ENCODE measurements around the gene ANKRD63.

The ANKRD63 gene

DNA sequence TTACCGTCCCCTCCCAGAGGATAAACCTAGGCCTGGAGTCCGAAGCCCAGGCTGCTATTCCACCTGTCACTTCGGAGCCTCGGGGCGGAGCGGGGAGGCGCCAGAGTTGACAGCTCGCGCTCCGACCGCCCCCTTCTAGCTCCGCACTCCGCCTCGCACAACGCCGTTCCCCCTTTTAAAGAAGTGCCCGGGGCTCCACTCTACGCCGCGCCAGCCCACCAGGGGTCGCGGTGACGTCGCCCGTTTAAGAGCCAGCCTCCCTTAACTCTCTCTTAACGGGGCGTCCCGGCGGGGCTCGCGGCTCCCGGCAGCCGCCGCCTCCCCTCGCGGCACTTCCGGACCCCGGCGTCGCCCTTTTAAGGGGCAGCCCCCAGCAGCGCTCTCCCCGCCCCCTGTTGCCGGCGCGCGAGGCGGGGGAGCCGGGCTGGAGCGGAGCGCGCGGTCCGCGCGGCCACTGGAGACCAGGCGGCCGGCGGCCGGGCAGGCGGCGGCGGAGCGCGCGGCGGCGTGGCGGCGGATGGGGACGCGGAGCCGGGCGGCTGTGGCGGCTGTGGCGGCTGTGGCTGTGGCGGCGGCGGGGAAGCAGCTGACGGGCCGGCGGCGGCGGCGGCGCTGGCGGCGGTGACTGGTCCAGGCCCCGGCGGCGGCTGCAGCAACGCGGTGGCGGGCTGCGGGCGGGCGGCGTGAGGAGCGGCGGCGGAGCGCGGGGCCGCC, 40.5 kb upstream of the ANKRD63 start, which contains the start of gene INAFM2:
TSS of gene INAFM2 (plus strand) at position 454 of the 714 bp plus-strand sequence. CDS start 364 bp downstream, outside the sequence.
- TF ChIP-seq, protein P1, sequence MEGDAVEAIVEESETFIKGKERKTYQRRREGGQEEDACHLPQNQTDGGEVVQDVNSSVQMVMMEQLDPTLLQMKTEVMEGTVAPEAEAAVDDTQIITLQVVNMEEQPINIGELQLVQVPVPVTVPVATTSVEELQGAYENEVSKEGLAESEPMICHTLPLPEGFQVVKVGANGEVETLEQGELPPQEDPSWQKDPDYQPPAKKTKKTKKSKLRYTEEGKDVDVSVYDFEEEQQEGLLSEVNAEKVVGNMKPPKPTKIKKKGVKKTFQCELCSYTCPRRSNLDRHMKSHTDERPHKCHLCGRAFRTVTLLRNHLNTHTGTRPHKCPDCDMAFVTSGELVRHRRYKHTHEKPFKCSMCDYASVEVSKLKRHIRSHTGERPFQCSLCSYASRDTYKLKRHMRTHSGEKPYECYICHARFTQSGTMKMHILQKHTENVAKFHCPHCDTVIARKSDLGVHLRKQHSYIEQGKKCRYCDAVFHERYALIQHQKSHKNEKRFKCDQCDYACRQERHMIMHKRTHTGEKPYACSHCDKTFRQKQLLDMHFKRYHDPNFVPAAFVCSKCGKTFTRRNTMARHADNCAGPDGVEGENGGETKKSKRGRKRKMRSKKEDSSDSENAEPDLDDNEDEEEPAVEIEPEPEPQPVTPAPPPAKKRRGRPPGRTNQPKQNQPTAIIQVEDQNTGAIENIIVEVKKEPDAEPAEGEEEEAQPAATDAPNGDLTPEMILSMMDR (IDR thresholded peaks at IDR 0.05; ENCODE audit: control insufficient read depth, insufficient read depth, low read depth, low read length, missing control alignments): peak; percentile 56
- H3K4me3 ChIP-seq (ENCODE audit: control insufficient read depth, low read depth, low read length): peak within 1 kb of the TSS; percentile 71
- DNase-seq (ENCODE audit: low read depth): peak; percentile 45

DNA sequence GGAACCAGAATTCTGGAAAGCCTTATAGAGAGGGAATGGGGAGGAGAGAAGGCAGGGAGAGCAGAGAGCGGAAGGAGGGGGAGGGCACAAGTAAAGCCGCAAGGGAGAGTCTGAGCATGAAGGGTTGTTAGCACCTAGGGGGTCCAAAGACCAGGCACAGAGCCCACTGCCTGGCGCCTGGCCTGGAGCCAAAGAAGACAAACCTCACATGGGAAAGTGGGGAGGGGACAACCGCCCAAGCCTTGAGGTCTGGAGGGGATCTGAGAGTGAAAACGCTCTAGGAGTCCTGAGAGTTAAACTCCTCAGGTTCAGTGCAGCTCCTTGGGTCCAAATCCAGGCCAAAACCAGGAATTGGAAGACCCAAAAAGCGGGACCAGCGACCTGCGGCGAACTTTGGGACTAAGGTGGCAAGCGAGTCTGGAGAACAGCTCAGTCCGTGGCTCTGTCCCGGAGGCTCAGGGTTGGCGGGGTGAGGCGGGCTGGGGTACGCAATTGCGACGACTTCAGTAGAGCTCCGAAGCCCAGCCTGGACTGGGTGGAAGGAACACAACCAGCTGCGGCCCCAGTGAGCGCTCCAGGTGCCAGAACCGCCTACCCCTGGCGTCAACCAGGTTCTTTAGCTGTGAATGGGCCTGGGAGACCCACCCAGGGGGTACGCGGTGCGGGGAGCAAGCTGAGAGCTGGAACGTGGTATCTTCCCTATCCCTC, 39.8 kb upstream of the ANKRD63 start:
- H3K4me3 ChIP-seq (ENCODE audit: control insufficient read depth, low read depth, low read length): no peak overlapping the region
- TF ChIP-seq, protein P1 (IDR thresholded peaks at IDR 0.05; ENCODE audit: control insufficient read depth, insufficient read depth, low read depth, low read length, missing control alignments): no peak
- DNase-seq (ENCODE audit: low read depth): no peak

- DNase-seq (ENCODE audit: low read depth): no peak
- no peak overlapping the region for H3K4me3 ChIP-seq (ENCODE audit: control insufficient read depth, low read depth, low read length)
- TF ChIP-seq, protein P1 (IDR thresholded peaks at IDR 0.05; ENCODE audit: control insufficient read depth, insufficient read depth, low read depth, low read length, missing control alignments): peak; percentile 82
Measured at GRCh38 chr15:40320931-40321371, 38.1 kb upstream of the ANKRD63 start.

GRCh38 chr15:40320409-40320808, 37.5 kb upstream of the ANKRD63 start:
- no peak overlapping the region for H3K4me3 ChIP-seq (ENCODE audit: control insufficient read depth, low read depth, low read length)
- TF ChIP-seq, protein P1 (IDR thresholded peaks at IDR 0.05; ENCODE audit: control insufficient read depth, insufficient read depth, low read depth, low read length, missing control alignments): no peak
- DNase-seq (ENCODE audit: low read depth): no peak

DNA sequence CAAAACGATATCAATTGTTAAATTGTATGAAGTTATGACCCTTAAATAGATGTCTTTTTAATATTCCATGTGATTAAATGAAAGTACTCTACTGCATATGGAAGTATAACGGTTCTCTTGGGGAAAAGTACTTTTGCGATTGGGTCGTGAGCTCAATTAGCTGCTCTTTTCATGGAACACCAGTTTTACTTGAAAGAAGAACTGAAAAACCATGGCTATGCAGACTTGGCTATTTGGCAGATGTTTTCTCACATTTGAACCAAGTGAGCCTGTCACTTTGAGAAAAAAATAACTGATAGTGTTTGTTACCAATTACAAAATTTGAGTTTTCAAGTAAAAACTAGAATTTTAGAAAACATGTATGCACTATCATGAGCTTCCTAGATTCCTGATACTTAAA, 34.7 kb upstream of the ANKRD63 start:
- DNase-seq (ENCODE audit: low read depth): no peak
- no peak overlapping the region for H3K4me3 ChIP-seq (ENCODE audit: control insufficient read depth, low read depth, low read length)
- TF ChIP-seq, protein P1 (IDR thresholded peaks at IDR 0.05; ENCODE audit: control insufficient read depth, insufficient read depth, low read depth, low read length, missing control alignments): no peak

- TF ChIP-seq, protein P1 (IDR thresholded peaks at IDR 0.05; ENCODE audit: control insufficient read depth, insufficient read depth, low read depth, low read length, missing control alignments): no peak
- DNase-seq (ENCODE audit: low read depth): no peak
- no peak overlapping the region for H3K4me3 ChIP-seq (ENCODE audit: control insufficient read depth, low read depth, low read length)
Measured at GRCh38 chr15:40316931-40317330, 34.1 kb upstream of the ANKRD63 start.

Data from AG09309 (cell line).